Measurements from ENCODE around the gene GMDS.

The GMDS gene

DNA sequence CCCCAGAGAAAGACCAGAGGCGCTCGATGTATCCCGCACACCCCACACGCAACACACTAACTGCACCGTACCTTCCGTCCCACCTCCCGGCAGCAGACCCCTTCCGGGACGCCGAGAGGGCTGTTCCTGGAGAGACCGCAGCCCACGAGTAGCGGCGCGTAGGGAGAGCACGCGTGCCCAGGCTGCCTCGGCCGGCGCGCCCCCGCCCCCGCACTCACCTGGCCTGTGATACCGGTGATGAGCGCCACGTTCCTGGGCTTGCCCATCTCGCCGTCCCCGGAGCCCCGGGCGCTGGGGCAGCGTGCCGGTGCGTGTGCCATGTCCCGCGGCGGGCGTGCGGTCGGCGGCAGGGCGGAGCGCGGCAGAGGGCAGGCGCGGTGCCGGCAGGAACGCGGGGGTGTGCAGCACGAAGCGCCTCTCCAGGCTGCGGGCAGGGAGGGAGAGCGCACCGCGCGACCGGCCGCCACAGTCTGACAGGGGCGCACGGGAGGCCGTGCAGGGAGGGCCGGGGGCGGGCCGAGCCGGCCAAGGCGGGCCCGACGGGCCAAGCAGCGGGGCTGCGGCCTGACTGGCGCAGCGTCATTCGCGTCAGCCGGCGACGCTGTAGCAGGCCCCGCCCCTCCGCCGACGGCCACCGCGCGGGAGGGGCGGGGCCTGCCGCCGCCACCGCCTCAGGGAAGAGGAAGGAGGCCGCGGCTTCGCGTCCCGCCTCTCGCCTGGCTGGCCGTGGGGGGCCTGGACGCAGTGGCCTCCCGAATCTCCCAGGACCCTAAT is at the start of gene GMDS:
Gene GMDS (minus strand): TSS at position 503 of the 774 bp plus-strand sequence.
- DNase-seq (ENCODE audit: low read depth): peak; percentile 55

DNA sequence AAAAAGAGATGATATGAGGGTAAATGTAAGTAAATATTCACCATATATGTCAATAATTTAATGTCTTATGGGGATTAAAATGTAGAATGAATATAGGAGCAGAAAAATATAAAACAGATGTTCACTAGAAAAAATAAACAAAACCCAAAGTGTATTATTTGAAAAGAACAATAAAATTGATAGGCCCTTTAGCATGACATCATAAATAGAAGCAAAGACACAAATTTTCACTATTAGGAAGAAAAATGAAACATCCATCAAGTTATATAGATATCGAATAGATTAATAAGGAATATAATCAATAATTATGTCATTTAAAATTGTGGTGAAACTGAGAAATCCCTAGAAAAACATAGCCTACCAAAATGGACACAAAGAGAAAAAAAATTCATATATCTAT is 40.1 kb upstream of the GMDS start:
- DNase-seq (ENCODE audit: low read depth): no peak

DNA sequence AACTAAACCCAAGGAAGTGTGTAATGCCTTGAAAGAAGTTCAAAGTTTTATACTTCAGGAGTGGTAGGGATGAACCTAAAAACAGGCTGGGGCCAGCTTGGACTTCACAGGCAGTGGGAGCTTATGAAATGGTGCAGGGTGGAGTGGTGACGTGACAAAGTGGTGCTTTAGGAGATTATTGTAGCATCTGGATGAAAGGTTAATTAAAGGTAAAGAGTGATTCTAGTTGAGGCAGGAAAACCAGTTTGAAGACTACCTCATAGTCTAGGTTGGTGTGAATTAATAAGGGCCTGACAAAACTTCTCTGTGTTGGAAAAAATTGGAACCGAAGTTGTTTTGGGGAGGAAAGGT is 30.5 kb upstream of the GMDS start:
- no peak for DNase-seq (ENCODE audit: low read depth)

DNA sequence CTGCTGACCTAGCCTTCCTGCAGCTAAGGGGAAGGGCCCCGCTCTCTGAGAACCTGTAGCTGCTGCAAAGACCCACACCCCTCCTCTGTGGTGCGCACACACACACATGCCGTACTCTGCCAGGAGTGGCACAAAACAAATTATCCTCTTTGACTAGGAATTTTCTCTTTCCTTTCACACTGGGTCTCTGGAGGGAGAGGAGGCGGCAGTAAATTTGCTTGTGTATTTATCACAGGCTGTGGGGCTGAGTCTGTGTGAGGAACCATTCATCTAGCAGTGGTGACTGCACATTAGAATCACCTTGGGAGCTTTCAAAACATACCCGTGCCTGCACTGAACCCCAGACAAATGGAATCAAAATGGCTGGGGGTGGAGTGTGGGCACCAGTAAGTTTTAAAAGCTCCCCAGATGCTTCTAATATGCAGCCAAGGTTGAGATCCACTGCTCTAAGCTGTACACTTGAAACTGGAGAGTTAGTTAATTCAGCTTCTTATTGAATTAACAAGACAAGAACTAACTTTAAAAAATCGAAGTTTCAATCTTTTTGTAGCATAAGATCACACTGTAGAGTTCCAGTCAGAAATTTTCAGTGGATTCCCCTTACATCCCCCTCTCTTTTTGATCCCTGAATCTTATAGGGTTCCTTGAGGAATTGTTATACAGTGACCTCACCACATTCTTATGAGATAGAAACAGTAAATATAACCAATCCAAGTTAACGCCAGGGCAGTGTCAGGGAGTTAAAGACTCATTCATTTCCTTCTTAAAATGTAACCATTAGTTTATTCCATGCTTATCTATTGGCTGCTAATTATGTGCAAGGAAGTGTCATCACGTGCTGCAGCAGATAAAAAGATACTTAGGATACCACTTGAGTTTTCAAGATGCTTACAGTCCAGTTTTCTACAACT is 29.8 kb upstream of the GMDS start:
- DNase-seq (ENCODE audit: low read depth): no peak

DNA sequence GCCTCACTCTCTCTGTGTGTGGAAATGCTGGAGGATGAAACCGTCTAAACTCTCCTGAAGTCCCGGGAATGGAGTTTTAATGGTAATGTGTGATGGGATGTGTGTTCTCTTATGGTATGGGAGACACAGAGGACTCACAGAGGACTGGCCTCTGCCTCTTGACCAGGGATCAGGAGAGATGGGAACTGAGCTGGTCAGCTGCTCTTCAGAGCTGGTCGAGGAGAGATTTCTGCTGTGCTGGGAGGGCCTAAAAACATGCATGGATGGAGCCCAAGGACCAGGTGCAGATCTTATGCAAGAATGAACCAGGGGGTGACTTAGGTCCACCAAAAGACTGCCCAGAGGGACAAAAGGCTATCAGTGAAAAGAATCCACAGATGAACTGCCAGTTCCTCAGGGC is 27.3 kb upstream of the GMDS start:
- no peak for DNase-seq (ENCODE audit: low read depth)

DNA sequence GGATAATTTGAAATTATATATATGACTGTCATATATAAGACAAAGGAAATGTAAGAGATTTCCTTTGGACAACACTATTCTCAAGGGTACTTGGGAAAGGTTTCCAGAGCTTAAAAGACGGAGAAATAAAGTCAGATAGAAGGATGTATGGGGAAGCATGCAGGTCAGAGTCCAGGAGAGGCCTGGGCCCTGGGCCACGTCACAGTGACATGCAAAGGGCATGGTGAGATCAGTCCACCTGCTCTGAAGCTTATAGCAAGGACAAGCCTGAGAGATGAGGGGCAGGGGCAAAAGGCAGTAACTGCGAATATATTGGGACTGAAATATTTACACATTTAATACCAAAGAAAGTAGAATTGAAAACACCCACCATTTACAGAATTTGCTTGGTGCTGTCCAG is 24.6 kb upstream of the GMDS start:
- no peak for DNase-seq (ENCODE audit: low read depth)

DNA sequence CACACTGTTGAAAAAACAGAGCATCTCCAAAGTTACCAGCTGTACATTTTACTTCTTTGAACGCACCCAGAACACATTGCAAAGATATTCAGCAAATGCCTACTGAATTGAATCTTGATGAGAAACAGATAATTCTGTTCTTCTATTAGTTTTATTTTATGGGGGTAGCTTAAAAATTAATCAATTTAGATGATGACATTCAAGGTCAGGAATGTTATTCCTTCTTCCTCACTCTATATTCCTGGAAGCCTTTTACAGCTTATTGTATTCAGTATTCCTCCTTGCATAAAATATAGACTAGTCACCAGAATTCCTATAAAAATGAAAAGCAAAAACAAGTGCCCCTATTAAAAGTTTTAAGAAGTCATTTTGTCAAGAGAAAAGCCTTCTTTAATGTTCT is 21.4 kb upstream of the GMDS start:
- no peak for DNase-seq (ENCODE audit: low read depth)

DNA sequence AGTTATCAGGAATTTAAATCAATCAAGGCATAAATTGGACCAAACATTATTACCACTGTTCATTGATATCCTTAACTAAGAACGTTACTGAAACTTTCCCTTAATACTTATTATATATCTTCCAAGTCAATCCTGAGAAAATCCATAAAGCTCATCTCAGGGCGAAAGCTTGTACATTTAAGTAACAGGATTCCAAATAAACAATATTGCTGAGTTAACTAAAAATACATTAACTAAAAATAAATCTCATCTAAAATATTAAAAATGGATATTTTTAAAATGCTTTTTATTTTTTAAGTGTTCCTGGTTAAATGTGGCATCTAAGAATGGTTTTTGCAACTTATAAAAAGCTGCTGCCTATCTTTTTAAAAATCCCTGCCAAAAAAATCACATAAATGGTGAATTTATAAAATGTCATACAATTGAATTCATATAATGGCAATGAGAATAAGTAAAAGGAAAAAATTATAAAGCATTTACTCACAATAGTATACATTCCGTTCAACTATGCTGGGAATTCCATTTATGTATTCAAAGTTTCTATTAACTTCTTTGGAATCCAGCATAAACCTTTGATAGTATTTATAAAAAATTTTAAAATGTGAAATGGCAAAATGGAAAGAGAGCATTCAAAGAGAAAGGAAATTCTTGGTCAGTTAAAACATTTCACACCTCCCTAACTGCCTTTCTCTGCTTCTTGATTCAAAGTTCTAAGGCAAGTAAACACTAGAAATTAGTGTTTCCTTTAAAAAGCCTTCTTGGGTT is 20.8 kb upstream of the GMDS start:
- DNase-seq (ENCODE audit: low read depth): no peak

DNA sequence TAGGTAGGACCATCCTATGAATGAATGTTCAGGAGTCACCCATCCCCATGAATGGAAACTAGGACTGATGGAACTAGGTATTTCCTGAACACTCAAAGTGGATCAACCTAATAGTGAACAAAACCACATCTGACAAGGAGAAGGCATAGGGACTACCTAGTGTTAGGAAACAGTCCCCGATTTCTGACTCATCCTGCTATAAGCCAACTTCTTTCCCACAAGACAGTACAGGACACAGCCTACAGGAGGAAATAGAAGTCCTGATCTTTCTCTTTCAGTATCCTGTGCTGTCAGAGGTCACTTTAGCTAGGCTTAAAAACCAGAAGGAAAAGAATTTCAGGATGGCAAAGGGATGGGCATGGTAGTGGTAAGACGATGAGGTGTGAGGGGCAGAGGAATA is 19.5 kb upstream of the GMDS start:
- DNase-seq (ENCODE audit: low read depth): no peak

DNA sequence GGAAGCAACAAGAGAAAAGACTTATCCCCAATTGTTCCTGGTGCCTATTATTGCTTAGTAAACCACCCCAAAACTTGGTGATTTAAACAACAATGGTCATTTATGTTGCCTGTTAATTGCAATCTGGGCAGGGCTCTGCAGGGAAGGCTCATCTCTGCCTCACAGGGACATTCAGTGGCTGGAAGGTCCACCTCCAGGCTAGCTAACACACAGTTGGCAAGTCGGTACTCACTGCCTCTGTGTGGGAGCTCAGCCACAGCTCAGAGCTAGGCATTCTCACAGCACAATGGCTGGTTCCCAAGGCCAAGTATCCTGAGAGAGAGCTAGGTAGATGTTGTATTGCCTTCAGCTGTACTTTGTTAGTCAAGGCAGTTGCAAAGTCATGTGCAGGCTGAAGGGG is 18.5 kb upstream of the GMDS start:
- no peak for DNase-seq (ENCODE audit: low read depth)

DNA sequence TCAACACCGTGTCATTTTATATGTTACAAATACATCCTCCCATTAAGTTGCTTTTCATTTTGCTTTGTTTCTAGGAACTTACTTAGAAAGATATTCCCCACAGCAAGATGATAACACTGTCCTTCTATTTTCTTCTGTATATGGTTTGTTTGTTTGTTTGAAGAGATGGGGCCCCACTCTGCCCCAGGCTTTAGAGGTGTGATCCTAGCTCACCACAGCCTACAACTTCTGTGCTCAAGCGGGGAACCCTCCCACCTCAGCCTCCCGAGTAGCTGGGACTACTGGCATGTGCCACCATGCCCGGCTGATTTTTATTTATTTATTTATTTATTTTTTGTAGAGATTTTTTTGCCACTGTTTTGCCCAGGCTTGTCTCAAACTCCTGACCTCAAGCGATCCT is 14.2 kb upstream of the GMDS start:
- DNase-seq (ENCODE audit: low read depth): no peak

DNA sequence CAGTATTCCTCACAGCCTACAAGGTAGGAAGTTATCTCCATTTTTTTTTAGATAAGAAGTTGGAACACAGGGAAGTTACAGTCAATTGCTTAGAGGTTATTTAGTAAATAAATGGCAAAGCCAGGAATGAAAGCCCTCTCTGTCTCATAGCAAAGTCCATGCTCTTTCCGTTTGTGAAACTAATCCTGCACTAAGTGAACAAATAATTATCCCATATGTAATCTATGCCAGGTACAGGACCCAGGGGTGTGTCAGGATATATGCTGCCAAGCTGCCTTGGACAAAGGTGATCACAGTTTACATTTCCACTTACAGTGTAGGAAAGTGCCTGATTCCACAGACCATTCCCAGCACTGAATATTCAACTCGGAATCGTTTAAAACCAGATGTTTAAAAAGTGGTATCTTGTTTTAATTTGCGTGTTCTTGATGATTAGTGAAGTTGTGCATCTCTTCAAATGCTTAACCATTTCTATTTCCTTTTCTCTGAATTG is 13.6 kb upstream of the GMDS start:
- no peak for DNase-seq (ENCODE audit: low read depth)

DNA sequence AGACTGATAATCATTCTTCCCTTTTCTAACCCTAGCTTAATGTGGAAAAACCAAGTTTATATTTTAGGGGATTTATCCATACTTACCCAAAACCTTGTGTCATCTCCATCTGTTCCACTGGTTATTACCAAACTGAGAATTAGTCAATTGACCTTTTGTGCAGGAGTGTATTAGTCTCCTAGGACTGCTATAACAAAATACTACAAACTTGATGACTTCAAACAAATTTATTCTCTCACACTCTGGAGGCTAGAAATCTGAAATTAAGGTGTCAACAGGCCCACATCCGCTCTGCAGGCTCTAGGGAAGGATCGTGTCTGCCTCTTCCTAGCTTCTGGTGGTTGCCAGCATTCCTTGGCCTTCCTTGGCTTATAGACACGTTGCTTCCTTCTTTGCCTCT is 12.7 kb upstream of the GMDS start:
- DNase-seq (ENCODE audit: low read depth): no peak

DNA sequence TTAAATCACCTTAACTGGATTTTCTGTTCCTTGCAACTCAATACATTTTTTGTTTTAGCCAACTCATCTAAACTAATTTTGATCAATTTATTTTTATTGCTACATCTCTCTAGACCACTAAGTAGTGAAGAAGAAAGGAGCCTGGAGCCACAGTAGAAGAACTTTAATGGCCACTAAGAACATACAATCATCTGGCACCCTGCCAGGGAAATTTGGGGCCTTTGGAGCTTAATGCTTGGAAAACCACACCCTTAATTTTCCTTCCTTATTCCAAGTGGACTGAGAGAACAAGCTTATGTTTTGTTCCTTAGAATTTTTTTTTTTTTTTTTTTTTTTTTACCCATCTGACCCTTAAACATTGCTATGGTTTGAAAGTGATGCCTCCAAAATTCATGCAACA is 12.0 kb upstream of the GMDS start:
- DNase-seq (ENCODE audit: low read depth): no peak

DNA sequence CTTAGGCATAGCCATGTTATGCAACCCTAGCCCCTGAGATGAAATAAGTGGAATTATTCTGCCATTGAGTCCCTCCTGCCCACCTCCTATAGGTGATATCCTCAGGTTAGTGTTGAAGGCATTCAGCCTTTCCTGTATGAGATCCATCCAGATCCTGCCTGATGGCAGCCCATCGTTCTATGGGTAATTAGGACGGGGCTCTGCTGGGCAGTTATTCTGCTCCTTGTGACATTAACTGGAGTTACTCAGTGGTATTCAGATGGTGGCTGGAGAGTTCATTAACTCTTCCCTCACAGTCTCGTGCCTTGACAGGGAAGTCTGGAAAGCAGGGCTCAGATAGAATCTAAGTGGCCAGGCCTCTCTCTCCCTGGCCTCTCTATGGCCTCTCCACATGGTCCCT is 9.3 kb upstream of the GMDS start:
- no peak for DNase-seq (ENCODE audit: low read depth)

DNA sequence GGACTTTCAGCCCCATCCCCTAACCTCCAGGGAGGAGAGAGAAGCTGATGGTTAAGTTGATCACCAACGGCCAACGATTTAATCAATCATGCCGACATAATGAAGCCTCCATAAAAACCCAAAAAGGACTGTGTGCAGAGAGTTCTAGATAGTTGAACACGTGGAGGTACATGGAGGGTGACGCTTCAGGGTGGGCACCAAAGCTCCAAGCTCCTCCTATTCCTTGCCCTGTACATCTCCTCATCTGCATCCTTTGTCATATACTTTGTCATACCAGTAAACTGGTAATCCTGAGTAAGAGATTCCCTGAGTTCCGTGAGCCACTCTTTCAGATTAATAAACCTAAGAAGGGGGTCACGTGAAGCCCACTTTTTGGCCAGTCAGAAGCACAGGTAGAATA is 3.7 kb upstream of the GMDS start:
- no peak for DNase-seq (ENCODE audit: low read depth)

DNA sequence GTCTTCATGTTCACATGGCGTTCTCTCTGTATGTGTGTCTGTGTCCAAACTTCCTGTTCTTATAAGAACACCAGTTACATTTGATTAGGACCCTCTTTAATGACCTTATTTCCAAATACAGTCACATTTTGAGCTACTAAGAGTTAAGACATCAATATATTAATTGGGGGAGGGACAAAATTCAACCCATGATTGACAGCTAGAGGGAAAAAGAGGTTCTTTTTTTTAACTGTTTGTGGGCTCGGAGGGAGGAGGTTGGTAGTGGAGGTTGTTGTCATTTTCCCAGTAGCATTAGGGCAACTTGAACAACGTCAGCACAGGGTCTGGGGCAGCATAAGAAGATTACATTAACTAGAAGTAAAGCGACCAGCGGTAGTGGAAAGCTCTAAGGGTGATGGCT is 2.3 kb upstream of the GMDS start:
- DNase-seq (ENCODE audit: low read depth): no peak

DNA sequence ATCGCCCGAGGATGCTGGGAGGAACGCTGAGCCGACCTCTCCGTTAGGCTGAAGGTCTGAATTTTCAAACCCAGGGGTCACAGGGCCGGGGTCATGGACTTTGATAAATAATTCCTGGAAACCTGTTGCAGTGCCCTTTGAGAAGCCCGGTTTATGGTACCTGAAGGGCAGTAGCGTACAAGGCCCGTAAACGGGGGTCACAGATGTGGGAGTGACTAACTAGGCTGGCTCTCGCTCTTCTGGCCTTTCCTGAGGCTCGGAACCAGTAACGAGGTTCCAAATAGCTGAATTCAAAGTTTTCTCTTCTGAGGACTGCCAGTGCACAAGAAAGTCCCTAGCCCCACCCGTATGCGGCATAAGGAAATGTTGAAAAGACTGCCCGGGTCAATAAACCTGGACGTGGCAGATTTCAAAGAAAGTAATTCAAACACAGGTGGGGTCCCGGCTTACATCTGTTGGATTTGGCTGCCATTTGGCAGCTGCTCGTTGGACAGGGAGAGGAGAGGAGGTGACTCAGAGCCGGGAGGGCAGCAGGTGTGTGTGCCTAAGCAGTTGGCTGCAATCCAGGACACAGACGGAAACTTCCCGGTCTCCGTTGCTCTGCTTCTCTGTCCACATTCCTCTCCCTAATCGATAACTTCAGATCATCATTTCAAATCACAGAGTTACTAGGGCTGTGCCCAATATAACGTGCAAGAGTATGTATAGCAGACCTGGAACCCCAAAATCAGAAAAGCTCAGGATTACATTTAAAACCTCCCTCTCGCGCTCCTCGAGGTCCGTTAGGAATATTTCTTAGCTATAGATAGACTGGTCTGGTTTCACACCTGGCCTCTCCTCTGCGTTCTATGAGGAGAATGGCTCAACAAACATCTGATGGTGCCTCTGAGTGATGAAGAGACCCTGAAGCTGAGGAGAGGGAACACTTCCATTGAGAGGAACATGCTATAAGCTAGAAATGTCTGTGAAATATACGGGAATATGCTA is 765 bp upstream of the GMDS start:
- DNase-seq (ENCODE audit: low read depth): no peak

DNA sequence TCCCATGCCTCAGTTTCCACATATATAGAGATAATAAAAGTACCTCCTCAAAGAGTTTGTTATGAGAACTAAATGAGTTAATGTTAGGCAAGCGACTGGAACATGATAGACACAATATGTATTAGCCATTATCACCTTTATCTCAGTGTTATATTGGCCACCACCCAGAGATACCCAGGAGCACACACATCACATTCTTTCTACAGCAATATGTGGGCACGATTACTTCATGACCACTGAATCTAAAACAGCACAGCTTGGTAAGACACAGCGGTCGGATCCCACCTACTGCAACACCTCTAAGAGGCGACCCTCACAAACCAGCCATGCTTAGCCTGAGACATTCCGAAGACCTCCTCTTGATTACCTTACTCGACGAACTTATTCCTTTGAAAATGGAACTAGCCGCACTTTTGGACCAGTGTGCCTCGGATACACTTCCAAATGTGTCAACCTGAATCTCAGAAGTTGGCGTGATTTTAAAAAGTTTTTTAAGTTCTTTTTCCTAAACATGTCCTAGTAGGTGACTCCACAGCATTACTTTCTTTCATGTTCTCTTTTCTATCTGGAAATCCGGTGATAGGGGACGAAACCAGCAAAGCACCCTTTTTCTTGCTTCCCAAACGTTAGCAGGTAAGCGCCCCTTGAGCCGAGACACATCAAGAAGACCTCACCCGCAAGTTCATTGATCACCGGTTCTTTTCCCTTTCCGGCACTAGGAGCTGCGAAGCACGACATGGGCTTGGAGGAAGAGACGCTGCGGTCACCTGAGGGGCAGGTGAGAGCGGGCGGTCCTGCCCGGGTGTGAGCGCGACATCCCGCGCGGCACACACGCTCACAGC is 923 bp downstream of the GMDS start:
- no peak for DNase-seq (ENCODE audit: low read depth)

DNA sequence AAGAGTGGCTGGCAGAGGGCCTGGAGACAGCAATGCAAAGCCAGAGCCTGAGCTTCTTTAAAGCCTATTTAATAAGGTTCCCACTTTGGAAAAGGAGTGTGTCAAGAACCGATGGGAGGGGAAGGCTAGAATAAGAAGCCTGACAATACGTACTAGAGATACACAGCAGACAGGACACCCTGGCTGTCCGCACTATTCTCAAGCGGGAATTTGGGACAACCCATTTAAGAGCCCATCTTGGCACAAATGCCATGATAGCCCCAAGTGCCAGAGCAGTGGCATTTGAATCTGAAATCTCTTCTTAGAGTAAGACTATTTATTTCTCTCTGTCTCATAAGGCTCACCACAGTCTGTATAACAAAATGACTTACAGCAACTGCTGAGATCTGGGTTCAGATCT is 3.1 kb downstream of the GMDS start:
- no peak for DNase-seq (ENCODE audit: low read depth)

All from stimulated activated CD8-positive, alpha-beta memory T cell treated with anti-CD3 and anti-CD28 coated beads, Interleukin-7, amount 100 ng/mL, for 24 hours (primary cell).